Liver (tissue), 9 donors: ENCODE results near the gene TMA16. TPM values are rescaled to one million over a fixed set of nuclear protein-coding genes. Genes with fewer than 3 reads are reported as not detected.

Experiments used
- DNase-seq: peaks from one replicate; pipeline ENCODE4 v3.0.0-alpha.2; 2017; ENCODE audit warnings: low spot score
- H3K27ac ChIP-seq, 2 donors: one replicate each; pipeline ENCODE4 v1.7.0; 2013; ENCODE audit warnings: inconsistent platforms in 2 of 2, low read length in 2 of 2, control low read depth in 1 of 2, low read depth in 1 of 2, mild to moderate bottlenecking in 1 of 2
- H3K27me3 ChIP-seq, 4 donors: one replicate each; pipeline versions ENCODE4 v1.6.1 to v1.7.0; 2013; ENCODE audit warnings: low read length in 3 of 4, inconsistent platforms in 1 of 4, mild to moderate bottlenecking in 1 of 4, moderate library complexity in 1 of 4; ENCODE audit not compliant: control insufficient read depth in 4 of 4, insufficient read depth in 4 of 4
- H3K36me3 ChIP-seq, 4 donors: one replicate each; pipeline versions ENCODE4 v1.6.1 to v1.7.0; 2013; ENCODE audit warnings: low read length in 3 of 4, mild to moderate bottlenecking in 3 of 4, low read depth in 1 of 4, moderate library complexity in 1 of 4; ENCODE audit not compliant: control insufficient read depth in 4 of 4, insufficient read depth in 3 of 4
- H3K4me1 ChIP-seq, 4 donors: one replicate each; pipeline versions ENCODE4 v1.6.1 to v1.7.0; 2013; ENCODE audit warnings: low read length in 3 of 4, mild to moderate bottlenecking in 3 of 4, moderate library complexity in 1 of 4; ENCODE audit not compliant: control insufficient read depth in 4 of 4, insufficient read depth in 4 of 4
- H3K4me3 ChIP-seq, 3 donors: one replicate each; pipeline versions ENCODE4 v1.6.1 to v1.7.0; 2013; ENCODE audit warnings: low read length in 3 of 3, control low read depth in 1 of 3, low read depth in 1 of 3, mild to moderate bottlenecking in 1 of 3
- H3K9ac ChIP-seq, 2 donors: one replicate each; pipeline ENCODE4 v1.7.0; 2013; ENCODE audit warnings: low read length in 2 of 2, mild to moderate bottlenecking in 2 of 2, moderate library complexity in 2 of 2, control low read depth in 1 of 2, low read depth in 1 of 2
- H3K9me3 ChIP-seq, 4 donors: one replicate each; pipeline versions ENCODE4 v1.6.1 to v1.7.0; 2013; ENCODE audit warnings: low read length in 3 of 4; ENCODE audit not compliant: control insufficient read depth in 4 of 4
- EGR1 ChIP-seq, 2 donors: IDR thresholded peaks; 2 replicates each; pipeline ENCODE4 v1.6.1; 2016 to 2018; ENCODE audit warnings: antibody characterized with exemption in 2 of 2, low read depth in 2 of 2
- FOXA1 ChIP-seq: IDR thresholded peaks from 2 replicates; pipeline ENCODE4 v1.6.1; 2016; ENCODE audit warnings: antibody characterized with exemption
- FOXA2 ChIP-seq: IDR thresholded peaks from 2 replicates; pipeline ENCODE4 v1.6.1; 2016; ENCODE audit warnings: antibody characterized with exemption
- GABPA ChIP-seq, 2 donors: IDR thresholded peaks in 1 of 2; conservative IDR thresholded peaks in 1 of 2; 2 replicates each; pipeline ENCODE4 v1.6.1; 2016; ENCODE audit warnings: antibody characterized with exemption in 2 of 2, mild to moderate bottlenecking in 1 of 2, moderate library complexity in 1 of 2
- HNF4A ChIP-seq, 2 donors: conservative IDR thresholded peaks; 2 replicates each; pipeline ENCODE4 v1.6.1; 2016; ENCODE audit warnings: antibody characterized with exemption in 2 of 2, mild to moderate bottlenecking in 2 of 2
- HNF4G ChIP-seq: IDR thresholded peaks from 2 replicates; pipeline ENCODE4 v1.6.1; 2016; ENCODE audit warnings: antibody characterized with exemption
- JUND ChIP-seq, 2 donors: IDR thresholded peaks; 2 replicates each; pipeline ENCODE4 v1.6.1; 2016; ENCODE audit warnings: antibody characterized with exemption in 2 of 2
- NR2F2 ChIP-seq: IDR thresholded peaks from 2 replicates; pipeline ENCODE4 v1.6.1; 2016; ENCODE audit warnings: antibody characterized with exemption
- RAD21 ChIP-seq, 2 donors: IDR thresholded peaks; 2 replicates each; pipeline ENCODE4 v1.6.1; 2016; ENCODE audit warnings: antibody characterized with exemption in 2 of 2, mild to moderate bottlenecking in 2 of 2
- RXRA ChIP-seq, 2 donors: IDR thresholded peaks; 2 replicates each; pipeline ENCODE4 v1.6.1; 2017 to 2018; ENCODE audit warnings: antibody characterized with exemption in 2 of 2, mild to moderate bottlenecking in 1 of 2
- SP1 ChIP-seq: IDR thresholded peaks from 2 replicates; pipeline ENCODE4 v1.6.1; 2018; ENCODE audit warnings: antibody characterized with exemption, mild to moderate bottlenecking
- TAF1 ChIP-seq: conservative IDR thresholded peaks from 2 replicates; pipeline ENCODE4 v1.6.1; 2016; ENCODE audit warnings: antibody characterized with exemption, mild to moderate bottlenecking
- YY1 ChIP-seq: IDR thresholded peaks from 2 replicates; pipeline ENCODE4 v1.6.1; 2016; ENCODE audit warnings: antibody characterized with exemption, mild to moderate bottlenecking
- WGBS: extraction: QIAGEN DNeasy Blood & Tissue Kit; methylation state at CpG from one replicate; pipeline ENCODE4 v1.1.7; 2013; 5-methylcytosine and 5-hydroxymethylcytosine counted together
- polyA plus RNA-seq, 2 donors: library from polyadenylated mRNA; stranded (reverse) in 1 of 2; unstranded in 1 of 2; fragments of 200-250 nt in 1 of 2; fragments of >200 nt in 1 of 2; fragmentation: Nextera tagmentation in 1 of 2; extraction: Ambion mirVana in 1 of 2; gene quantifications; one replicate each; pipeline versions ENCODE4 v1.2.1 to v1.2.3, GENCODE V29; 2013 to 2015
- total RNA-seq, 2 donors: library from RNA; depleted of rRNA; stranded (reverse); fragments of >200 nt; gene quantifications; one replicate each; pipeline ENCODE4 v1.2.3, GENCODE V29; 2014
- TF ChIP-seq, protein P1 (sequence below): IDR thresholded peaks from 2 replicates; pipeline ENCODE4 v1.6.1; 2016; ENCODE audit warnings: antibody characterized with exemption
- TF ChIP-seq, protein P2 (sequence below): IDR thresholded peaks from 2 replicates; pipeline ENCODE4 v1.6.1; 2016; ENCODE audit warnings: antibody characterized with exemption
- TF ChIP-seq, protein P3 (sequence below): fragments of 150-350 bp; IDR thresholded peaks from 2 replicates; pipeline ENCODE4 v1.5.1; 2017; ENCODE audit warnings: improper control_type of control experiment, low read depth, low read length; ENCODE audit not compliant: missing input control
- TF ChIP-seq, protein P4 (sequence below): IDR thresholded peaks from 2 replicates; pipeline ENCODE4 v1.6.1; 2016; ENCODE audit warnings: antibody characterized with exemption
- TF ChIP-seq, protein P5 (sequence below): IDR thresholded peaks from 2 replicates; pipeline ENCODE4 v1.6.1; 2016; ENCODE audit warnings: antibody characterized with exemption, mild to moderate bottlenecking
- donor health status: healthy.
- donor health status: healthy.
- donor health status: healthy.
- donor health status: healthy.
- donor health status: healthy.

The TMA16 gene
- total and polyA plus RNA-seq, 4 donors, result 7.5 to 11.1 (median 9.6) TPM

DNA sequence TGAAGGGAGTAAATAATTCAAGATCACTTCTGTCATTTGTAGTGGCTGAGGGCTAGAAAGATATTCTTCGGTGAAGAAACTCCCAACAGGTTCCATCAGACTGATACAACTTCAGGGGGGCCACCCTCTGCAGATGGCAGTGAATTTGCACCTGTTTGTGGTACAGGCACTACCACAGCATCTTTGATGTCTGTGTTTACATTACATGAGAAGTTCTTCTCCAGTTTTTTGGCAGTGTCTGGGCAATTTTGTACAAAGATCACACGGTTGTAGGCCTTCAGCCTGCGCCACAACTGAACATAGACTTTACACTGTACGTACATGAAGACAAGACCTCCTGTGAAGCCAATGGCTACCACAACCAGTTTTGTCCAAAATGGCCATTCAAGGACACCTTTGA is 34.2 kb downstream of the TMA16 start (continued):
- no peak for TF ChIP-seq HNF4A (conservative IDR thresholded peaks at IDR 0.05)
- no peak for TF ChIP-seq YY1
- TF ChIP-seq GABPA (IDR thresholded peaks at IDR 0.05 in 1 of 2, conservative IDR thresholded peaks at IDR 0.05 in 1 of 2), result no peak
- TF ChIP-seq, protein P1, sequence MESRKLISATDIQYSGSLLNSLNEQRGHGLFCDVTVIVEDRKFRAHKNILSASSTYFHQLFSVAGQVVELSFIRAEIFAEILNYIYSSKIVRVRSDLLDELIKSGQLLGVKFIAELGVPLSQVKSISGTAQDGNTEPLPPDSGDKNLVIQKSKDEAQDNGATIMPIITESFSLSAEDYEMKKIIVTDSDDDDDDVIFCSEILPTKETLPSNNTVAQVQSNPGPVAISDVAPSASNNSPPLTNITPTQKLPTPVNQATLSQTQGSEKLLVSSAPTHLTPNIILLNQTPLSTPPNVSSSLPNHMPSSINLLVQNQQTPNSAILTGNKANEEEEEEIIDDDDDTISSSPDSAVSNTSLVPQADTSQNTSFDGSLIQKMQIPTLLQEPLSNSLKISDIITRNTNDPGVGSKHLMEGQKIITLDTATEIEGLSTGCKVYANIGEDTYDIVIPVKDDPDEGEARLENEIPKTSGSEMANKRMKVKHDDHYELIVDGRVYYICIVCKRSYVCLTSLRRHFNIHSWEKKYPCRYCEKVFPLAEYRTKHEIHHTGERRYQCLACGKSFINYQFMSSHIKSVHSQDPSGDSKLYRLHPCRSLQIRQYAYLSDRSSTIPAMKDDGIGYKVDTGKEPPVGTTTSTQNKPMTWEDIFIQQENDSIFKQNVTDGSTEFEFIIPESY, result no peak
- TF ChIP-seq, protein P2, sequence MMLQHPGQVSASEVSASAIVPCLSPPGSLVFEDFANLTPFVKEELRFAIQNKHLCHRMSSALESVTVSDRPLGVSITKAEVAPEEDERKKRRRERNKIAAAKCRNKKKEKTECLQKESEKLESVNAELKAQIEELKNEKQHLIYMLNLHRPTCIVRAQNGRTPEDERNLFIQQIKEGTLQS, result no peak

DNA sequence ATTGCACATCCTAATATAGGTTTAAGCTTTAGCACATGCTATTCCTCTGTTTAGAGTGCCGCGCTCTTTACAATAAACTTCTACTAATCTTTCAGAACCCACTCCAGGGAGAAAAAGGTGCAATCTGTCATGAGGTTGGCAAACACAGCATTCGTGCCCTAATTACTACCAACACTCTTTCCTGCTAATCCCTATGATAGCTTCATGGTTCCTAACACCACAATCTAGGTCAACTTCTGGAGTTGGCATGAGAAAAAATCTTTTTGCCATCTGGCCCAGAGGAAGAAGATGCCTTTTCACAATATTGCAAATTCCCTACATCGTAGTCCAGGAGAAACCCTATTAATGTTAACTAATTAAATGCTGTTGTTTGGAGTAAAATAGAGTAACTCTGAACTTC is 39.6 kb downstream of the TMA16 start:
- no peak overlapping the region for H3K4me3 ChIP-seq
- H3K4me1 ChIP-seq, result no peaks in the 10 kb centered on the region
- no peaks in the 10 kb centered on the region for H3K9me3 ChIP-seq
- TF ChIP-seq NR2F2 (no peak), GABPA (IDR thresholded peaks at IDR 0.05 in 1 of 2, conservative IDR thresholded peaks at IDR 0.05 in 1 of 2) (no peak), RXRA (IDR thresholded peaks at IDR 0.05) (no peak), RAD21 (IDR thresholded peaks at IDR 0.05) (no peak), HNF4G (no peak), FOXA2 (no peak), JUND (IDR thresholded peaks at IDR 0.05) (no peak), TAF1 (no peak), EGR1 (IDR thresholded peaks at IDR 0.05; ENCODE audit: low read depth in 2 of 2) (no peak), HNF4A (conservative IDR thresholded peaks at IDR 0.05) (no peak), YY1 (no peak), FOXA1 (no peak), SP1 (no peak)
- TF ChIP-seq, protein P3, sequence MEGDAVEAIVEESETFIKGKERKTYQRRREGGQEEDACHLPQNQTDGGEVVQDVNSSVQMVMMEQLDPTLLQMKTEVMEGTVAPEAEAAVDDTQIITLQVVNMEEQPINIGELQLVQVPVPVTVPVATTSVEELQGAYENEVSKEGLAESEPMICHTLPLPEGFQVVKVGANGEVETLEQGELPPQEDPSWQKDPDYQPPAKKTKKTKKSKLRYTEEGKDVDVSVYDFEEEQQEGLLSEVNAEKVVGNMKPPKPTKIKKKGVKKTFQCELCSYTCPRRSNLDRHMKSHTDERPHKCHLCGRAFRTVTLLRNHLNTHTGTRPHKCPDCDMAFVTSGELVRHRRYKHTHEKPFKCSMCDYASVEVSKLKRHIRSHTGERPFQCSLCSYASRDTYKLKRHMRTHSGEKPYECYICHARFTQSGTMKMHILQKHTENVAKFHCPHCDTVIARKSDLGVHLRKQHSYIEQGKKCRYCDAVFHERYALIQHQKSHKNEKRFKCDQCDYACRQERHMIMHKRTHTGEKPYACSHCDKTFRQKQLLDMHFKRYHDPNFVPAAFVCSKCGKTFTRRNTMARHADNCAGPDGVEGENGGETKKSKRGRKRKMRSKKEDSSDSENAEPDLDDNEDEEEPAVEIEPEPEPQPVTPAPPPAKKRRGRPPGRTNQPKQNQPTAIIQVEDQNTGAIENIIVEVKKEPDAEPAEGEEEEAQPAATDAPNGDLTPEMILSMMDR, result no peak
- TF ChIP-seq, protein P2, result no peak
- TF ChIP-seq, protein P4, sequence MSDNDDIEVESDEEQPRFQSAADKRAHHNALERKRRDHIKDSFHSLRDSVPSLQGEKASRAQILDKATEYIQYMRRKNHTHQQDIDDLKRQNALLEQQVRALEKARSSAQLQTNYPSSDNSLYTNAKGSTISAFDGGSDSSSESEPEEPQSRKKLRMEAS, result no peak
- TF ChIP-seq, protein P1, result no peak
- TF ChIP-seq, protein P5, sequence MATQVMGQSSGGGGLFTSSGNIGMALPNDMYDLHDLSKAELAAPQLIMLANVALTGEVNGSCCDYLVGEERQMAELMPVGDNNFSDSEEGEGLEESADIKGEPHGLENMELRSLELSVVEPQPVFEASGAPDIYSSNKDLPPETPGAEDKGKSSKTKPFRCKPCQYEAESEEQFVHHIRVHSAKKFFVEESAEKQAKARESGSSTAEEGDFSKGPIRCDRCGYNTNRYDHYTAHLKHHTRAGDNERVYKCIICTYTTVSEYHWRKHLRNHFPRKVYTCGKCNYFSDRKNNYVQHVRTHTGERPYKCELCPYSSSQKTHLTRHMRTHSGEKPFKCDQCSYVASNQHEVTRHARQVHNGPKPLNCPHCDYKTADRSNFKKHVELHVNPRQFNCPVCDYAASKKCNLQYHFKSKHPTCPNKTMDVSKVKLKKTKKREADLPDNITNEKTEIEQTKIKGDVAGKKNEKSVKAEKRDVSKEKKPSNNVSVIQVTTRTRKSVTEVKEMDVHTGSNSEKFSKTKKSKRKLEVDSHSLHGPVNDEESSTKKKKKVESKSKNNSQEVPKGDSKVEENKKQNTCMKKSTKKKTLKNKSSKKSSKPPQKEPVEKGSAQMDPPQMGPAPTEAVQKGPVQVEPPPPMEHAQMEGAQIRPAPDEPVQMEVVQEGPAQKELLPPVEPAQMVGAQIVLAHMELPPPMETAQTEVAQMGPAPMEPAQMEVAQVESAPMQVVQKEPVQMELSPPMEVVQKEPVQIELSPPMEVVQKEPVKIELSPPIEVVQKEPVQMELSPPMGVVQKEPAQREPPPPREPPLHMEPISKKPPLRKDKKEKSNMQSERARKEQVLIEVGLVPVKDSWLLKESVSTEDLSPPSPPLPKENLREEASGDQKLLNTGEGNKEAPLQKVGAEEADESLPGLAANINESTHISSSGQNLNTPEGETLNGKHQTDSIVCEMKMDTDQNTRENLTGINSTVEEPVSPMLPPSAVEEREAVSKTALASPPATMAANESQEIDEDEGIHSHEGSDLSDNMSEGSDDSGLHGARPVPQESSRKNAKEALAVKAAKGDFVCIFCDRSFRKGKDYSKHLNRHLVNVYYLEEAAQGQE, result no peak
- H3K36me3 ChIP-seq, result peaks cover 0 to 3% (median 2%) of the 10 kb centered on the region in 4 donors
- H3K9ac ChIP-seq, result no peak overlapping the region
- no peaks in the 10 kb centered on the region for H3K27me3 ChIP-seq
- 85% methylated on average over 4 of the region's 4 CpGs for WGBS
- no peak overlapping the region for H3K27ac ChIP-seq
- no peak for DNase-seq
